Parathyroid adenoma (tissue), 2 donors: ENCODE measurements around the gene GPS2.

Experiments used
- H2AFZ ChIP-seq: fragments of 300-600 bp; sonication (generic); one replicate; pipeline ENCODE4 v1.7.0; 2017; ENCODE audit warnings: antibody characterized with exemption, mild to moderate bottlenecking
- H3K27ac ChIP-seq: fragments of 300-600 bp; sonication (generic); one replicate; pipeline ENCODE4 v1.7.0; 2017
- H3K27me3 ChIP-seq: fragments of 300-600 bp; sonication (generic); one replicate; pipeline ENCODE4 v1.7.0; 2017; ENCODE audit warnings: low read length; ENCODE audit not compliant: control insufficient read depth, insufficient read depth
- H3K36me3 ChIP-seq: fragments of 300-600 bp; sonication (generic); one replicate; pipeline ENCODE4 v1.7.0; 2017; ENCODE audit warnings: low read length; ENCODE audit not compliant: control insufficient read depth, insufficient read depth
- H3K4me1 ChIP-seq: fragments of 300-600 bp; sonication (generic); one replicate; pipeline ENCODE4 v1.7.0; 2017; ENCODE audit warnings: control low read depth
- H3K4me2 ChIP-seq: fragments of 300-600 bp; sonication (generic); one replicate; pipeline ENCODE4 v1.7.0; 2017; ENCODE audit warnings: low read length
- H3K4me3 ChIP-seq: fragments of 300-600 bp; sonication (generic); one replicate; pipeline ENCODE4 v1.7.0; 2017; ENCODE audit warnings: low read depth, low read length
- H3K79me2 ChIP-seq: fragments of 300-600 bp; sonication (generic); one replicate; pipeline ENCODE4 v1.7.0; 2017; ENCODE audit warnings: control low read depth
- H3K9ac ChIP-seq: fragments of 300-600 bp; sonication (generic); one replicate; pipeline ENCODE4 v1.7.0; 2017; ENCODE audit warnings: mild to moderate bottlenecking
- H3K9me3 ChIP-seq: fragments of 300-600 bp; sonication (generic); one replicate; pipeline ENCODE4 v1.7.0; 2017; ENCODE audit warnings: low read length; ENCODE audit not compliant: control insufficient read depth
- TF ChIP-seq, protein P1 (sequence below): fragments of 300-600 bp; sonication (generic); IDR thresholded peaks from one replicate; pipeline ENCODE4 v1.7.0; 2017; ENCODE audit warnings: antibody characterized with exemption, mild to moderate bottlenecking
- donor health status: primary hyperparathyroidism.

Gene GPS2

DNA sequence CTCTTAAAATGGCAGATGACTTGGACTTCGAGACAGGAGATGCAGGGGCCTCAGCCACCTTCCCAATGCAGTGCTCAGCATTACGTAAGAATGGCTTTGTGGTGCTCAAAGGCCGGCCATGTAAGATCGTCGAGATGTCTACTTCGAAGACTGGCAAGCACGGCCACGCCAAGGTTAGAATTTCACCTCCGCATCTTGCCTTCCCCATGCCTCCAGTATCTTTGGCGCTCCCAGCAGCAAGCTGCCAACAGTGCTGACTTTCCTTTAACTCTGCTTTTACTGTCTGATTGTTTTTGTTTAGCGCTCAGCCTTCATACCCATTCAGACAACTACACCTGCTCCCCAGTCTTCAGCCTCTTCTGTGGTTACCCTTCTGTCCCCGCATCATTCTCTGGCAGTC is 5.5 kb downstream of the GPS2 start:
- Histone ChIP-seq H3K27me3 (no peaks in the 10 kb centered on the region), H2AFZ (no peak overlapping the region), H3K79me2 (peaks cover 42% of the 10 kb centered on the region), H3K4me3 (peak overlapping the region; percentile 97), H3K36me3 (no peaks in the 10 kb centered on the region), H3K4me1 (peaks cover 24% of the 10 kb centered on the region), H3K9ac (no peak overlapping the region), H3K9me3 (no peaks in the 10 kb centered on the region), H3K4me2 (peak overlapping the region; percentile 92), H3K27ac (no peak overlapping the region)
- TF ChIP-seq, protein P1, sequence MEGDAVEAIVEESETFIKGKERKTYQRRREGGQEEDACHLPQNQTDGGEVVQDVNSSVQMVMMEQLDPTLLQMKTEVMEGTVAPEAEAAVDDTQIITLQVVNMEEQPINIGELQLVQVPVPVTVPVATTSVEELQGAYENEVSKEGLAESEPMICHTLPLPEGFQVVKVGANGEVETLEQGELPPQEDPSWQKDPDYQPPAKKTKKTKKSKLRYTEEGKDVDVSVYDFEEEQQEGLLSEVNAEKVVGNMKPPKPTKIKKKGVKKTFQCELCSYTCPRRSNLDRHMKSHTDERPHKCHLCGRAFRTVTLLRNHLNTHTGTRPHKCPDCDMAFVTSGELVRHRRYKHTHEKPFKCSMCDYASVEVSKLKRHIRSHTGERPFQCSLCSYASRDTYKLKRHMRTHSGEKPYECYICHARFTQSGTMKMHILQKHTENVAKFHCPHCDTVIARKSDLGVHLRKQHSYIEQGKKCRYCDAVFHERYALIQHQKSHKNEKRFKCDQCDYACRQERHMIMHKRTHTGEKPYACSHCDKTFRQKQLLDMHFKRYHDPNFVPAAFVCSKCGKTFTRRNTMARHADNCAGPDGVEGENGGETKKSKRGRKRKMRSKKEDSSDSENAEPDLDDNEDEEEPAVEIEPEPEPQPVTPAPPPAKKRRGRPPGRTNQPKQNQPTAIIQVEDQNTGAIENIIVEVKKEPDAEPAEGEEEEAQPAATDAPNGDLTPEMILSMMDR = no peak

DNA sequence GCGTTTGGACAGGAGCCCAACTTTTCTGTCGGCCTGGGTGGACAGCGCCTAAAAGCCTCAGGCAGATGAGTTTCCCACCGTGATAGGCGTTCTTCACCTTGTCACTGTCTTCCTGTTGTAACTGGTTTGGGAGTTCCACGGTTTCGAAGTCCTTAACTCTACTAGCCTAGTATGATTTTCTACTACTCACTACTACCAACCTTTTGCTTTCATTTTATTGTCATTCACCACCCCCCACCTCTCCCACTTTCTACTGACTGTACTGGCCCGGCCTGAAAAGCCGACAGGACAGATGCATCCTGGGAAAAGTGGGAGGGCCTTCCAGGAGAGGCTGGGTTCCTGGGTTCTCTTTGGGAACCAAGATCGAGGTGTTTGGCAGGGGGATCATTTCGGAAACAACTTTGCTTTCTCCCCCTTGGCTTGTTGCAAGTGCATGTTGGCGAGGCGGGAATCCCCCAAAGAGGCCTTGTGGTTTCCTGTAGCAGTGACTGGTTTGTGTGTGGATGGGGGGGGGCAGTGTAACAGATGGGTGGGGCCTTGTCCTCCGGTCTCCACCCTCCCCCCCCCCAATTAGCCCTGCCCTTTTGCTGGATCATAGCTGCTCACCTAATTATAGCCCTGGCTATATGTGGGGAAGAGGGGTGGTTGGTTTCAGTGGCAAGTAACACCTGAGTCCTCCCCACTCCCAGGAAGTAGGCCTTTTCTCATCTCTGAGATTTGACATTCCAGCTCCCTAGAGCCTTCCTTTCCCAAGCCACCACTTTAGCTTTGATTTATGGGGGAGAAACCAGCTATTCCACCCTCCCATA is 6.3 kb downstream of the GPS2 start:
- H3K36me3 ChIP-seq = no peaks in the 10 kb centered on the region
- H2AFZ ChIP-seq = no peak overlapping the region
- peak overlapping the region; percentile 97 for H3K4me3 ChIP-seq
- no peaks in the 10 kb centered on the region for H3K27me3 ChIP-seq
- H3K4me2 ChIP-seq = peak overlapping the region; percentile 92
- peaks cover 34% of the 10 kb centered on the region for H3K79me2 ChIP-seq
- H3K9ac ChIP-seq = peak overlapping the region; percentile 97
- no peaks in the 10 kb centered on the region for H3K9me3 ChIP-seq
- TF ChIP-seq, protein P1 = no peak
- H3K4me1 ChIP-seq = peaks cover 17% of the 10 kb centered on the region
- H3K27ac ChIP-seq = peak overlapping the region; percentile 96

DNA sequence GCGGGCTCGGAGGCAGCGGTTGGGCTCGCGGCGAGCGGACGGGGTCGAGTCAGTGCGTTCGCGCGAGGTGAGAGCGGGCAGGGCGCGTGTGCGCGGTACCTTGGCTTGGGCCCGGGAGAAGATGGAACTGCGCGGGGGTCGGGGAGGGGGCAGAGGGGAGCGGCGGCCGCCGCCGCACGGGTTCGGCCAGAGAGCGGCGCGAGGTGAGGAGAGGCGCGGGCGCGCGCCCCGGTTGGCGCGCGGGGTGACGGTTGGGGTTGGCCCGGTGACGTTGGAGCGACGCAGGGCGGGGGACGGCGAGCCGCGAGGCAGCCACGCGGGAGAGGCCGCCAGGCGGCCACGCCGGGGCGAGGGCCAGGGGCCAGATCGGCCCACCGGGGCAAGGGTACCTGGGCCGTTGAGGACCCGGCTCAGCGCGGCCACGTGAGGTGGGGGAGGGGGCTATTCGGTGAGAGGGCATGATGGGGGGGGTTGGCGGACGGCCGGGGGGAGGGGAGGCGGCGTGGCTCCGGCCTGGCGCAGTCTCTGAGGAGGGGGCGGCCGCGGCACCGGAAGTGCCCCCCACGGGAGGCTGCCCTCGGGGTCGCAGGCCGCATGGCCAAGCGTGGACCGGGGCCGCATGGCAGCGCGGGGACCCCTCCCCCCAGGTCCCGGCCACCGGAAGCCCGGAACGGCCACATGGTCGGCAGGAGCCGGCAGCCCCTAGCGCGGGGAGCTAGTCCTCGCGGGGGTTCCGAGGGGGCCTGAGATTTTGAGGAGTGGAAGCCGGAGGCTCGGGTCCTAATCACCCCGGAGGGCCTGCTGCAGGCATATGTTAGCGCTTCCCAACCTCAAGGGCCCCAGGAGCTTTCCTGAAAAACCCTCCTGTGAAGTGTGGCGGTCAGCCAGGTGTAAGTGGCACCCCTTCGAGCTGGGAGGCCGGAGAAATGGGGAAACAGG is 7.2 kb downstream of the GPS2 start:
- Histone ChIP-seq H2AFZ (peak overlapping the region; percentile 56), H3K9ac (peak overlapping the region; percentile 97), H3K79me2 (peaks cover 25% of the 10 kb centered on the region), H3K27ac (peak overlapping the region; percentile 96), H3K4me2 (peak overlapping the region; percentile 92), H3K4me3 (peak overlapping the region; percentile 97), H3K36me3 (no peaks in the 10 kb centered on the region), H3K9me3 (no peaks in the 10 kb centered on the region), H3K27me3 (no peaks in the 10 kb centered on the region), H3K4me1 (peaks cover 15% of the 10 kb centered on the region)
- TF ChIP-seq, protein P1 = no peak

DNA sequence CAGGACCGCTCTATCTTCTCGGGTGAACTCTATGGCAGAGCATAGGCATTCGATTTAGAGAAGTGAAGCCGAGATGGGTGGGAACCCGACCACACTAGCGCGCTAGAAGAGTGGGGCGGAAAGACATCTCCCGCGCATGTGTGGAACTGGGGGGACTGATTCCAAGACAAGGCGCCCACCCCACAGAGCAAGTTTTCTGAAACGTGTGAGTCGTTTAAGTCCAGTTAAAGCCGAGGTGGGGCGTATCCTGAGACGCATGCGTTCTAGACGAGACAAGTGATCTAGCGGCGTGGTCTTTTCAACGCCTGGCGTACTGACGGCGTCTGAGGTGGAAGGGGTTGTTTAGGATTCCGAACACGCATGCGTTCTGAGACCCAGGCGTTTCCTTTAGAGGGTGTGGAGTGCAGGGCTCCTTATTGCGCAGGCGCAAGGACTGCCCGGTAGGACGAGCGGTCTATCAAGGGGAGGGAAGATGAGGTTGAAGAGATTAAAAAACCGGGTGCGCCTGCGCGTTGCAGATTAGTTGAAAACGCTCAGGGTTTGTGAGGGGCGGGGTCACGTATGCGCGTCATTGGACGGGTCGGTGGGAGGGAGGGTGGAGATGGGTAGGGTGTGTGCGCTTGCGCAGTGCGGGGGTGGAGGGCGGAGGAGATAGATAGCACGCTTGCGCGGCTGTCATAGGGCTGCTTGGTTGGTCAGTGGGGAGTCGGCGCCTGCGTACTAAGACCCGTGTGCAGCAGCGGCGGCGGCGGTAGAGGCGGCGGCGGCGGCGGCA is 8.1 kb downstream of the GPS2 start, which contains the start of gene EIF5A:
Gene EIF5A, plus strand, starts transcription at position 718 of the 775 bp plus-strand sequence. CDS start 2,008 bp downstream, outside the sequence.
- Histone ChIP-seq H3K27me3 (no peaks in the 10 kb centered on the region), H2AFZ (peak within 1 kb of the TSS; percentile 98), H3K9ac (peak within 1 kb of the TSS; percentile 97), H3K36me3 (no peaks in the 10 kb centered on the region), H3K4me3 (peak within 1 kb of the TSS; percentile 97), H3K4me2 (peak within 1 kb of the TSS; percentile 92), H3K4me1 (peaks cover 15% of the 10 kb centered on the region), H3K27ac (peak within 1 kb of the TSS; percentile 96), H3K9me3 (no peaks in the 10 kb centered on the region), H3K79me2 (peaks cover 17% of the 10 kb centered on the region)
- TF ChIP-seq, protein P1 = no peak
